DND-41 (cell line): ENCODE data around the gene UQCC2.

ENCODE experiments used
- ATAC-seq: fragments of 200-7000 bp; cut with Tn5 transposase; 3 replicates; pipeline ENCODE4 v1.9.1; 2021; ENCODE audit warnings: low read depth; ENCODE audit not compliant: insufficient read depth
- DNase-seq: peaks from one replicate; pipeline ENCODE4 v3.0.0-alpha.2; 2020
- H2AFZ ChIP-seq: 2 replicates; pipeline ENCODE4 v1.6.0; 2012; ENCODE audit warnings: low read depth, low read length
- H3K27ac ChIP-seq: 2 replicates; pipeline ENCODE4 v1.5.1; 2012; ENCODE audit warnings: low read length, inconsistent platforms
- H3K27me3 ChIP-seq: fragments of 200-600 bp; sonication (generic); 2 replicates; pipeline ENCODE4 v1.6.0; 2012; ENCODE audit warnings: low read length, mild to moderate bottlenecking, inconsistent platforms; ENCODE audit not compliant: insufficient read depth, poor library complexity
- H3K36me3 ChIP-seq: 2 replicates; pipeline ENCODE4 v1.5.1; 2012; ENCODE audit warnings: low read length, inconsistent platforms; ENCODE audit not compliant: insufficient read depth
- H3K4me1 ChIP-seq: 2 replicates; pipeline ENCODE4 v1.5.1; 2012; ENCODE audit warnings: mild to moderate bottlenecking, low read length; ENCODE audit not compliant: insufficient read depth
- H3K4me2 ChIP-seq: 2 replicates; pipeline ENCODE4 v1.6.0; 2012; ENCODE audit warnings: mild to moderate bottlenecking, moderate library complexity, low read length, inconsistent platforms; ENCODE audit not compliant: insufficient read depth
- H3K4me3 ChIP-seq, 2 experiments: fragments of 200-600 bp in 1 of 2; shearing (Covaris generic) in 1 of 2; 2 replicates each; pipeline ENCODE4 v1.5.1; 2012 to 2016; ENCODE audit warnings: inconsistent platforms in 2 of 2, low read length in 2 of 2, mild to moderate bottlenecking in 2 of 2, low read depth in 1 of 2, moderate library complexity in 1 of 2
- H3K79me2 ChIP-seq: 2 replicates; pipeline ENCODE4 v1.6.0; 2012; ENCODE audit warnings: low read length, inconsistent platforms; ENCODE audit not compliant: insufficient read depth
- H3K9ac ChIP-seq: 2 replicates; pipeline ENCODE4 v1.6.0; 2012; ENCODE audit warnings: low read depth, mild to moderate bottlenecking, inconsistent platforms, low read length, moderate library complexity
- H3K9me3 ChIP-seq: 2 replicates; pipeline ENCODE4 v1.5.1; 2012; ENCODE audit warnings: low read length, moderate library complexity, mild to moderate bottlenecking, inconsistent platforms; ENCODE audit not compliant: insufficient read depth, severe bottlenecking
- H4K20me1 ChIP-seq: 2 replicates; pipeline ENCODE4 v1.6.0; 2012; ENCODE audit warnings: low read length; ENCODE audit not compliant: insufficient read depth
- EZH2 ChIP-seq: IDR thresholded peaks from 3 replicates; pipeline ENCODE4 v1.6.1; 2012; ENCODE audit warnings: borderline replicate concordance, low read depth, mild to moderate bottlenecking, moderate library complexity, low read length, inconsistent platforms; ENCODE audit not compliant: severe bottlenecking
- TF ChIP-seq, protein P1 (sequence below): IDR thresholded peaks from 2 replicates; pipeline ENCODE4 v1.5.1; 2012; ENCODE audit warnings: borderline replicate concordance, low read length, moderate library complexity, mild to moderate bottlenecking; ENCODE audit not compliant: poor library complexity, severe bottlenecking; ENCODE audit errors: extremely low read depth

Gene UQCC2

DNA sequence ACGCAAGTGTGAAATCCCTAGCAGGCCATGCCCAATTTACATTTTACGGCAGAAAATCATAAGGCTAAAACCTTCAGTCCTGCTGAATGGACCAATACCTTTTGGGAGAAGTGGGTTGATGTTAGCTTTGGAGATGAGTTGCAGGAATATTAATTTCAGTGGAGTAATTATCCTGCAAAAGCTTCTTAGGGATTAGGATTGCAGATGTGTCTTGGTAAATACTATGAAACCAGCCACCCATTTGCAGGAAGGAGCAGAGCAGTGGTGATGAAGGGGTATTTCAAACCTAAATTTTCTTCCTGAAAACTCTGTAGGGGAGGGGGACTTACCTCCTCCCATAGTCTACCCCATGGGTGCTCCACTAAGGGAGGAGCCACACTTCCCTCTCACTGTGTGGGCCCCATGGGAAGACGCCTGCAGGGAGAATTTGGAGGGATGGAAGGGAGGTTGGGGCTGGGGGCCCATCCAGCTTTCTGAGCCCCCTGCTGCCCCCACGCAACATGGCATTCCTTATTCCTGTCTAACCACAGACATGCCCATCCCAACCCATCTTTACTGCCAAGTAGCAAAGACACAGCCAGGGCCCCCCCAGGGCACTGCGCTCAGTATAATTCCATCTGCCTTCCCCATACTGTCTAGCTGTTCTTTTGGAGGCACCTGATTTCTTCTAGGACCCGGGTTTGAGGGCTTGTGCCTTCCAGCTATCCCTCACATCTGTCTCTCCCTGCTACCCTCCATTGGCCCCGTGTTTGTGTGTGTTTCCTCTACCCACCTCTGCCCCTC is 14.6 kb upstream of the UQCC2 start:
- H3K36me3 ChIP-seq = no peaks in the 10 kb centered on the region
- DNase-seq (no peak), ATAC-seq (no peak)
- no peaks in the 10 kb centered on the region for H3K4me1 ChIP-seq
- H3K79me2 ChIP-seq = no peaks in the 10 kb centered on the region
- peaks cover 5% of the 10 kb centered on the region; the same call in 1 of the 2 replicates for H4K20me1 ChIP-seq
- no peak overlapping the region for H3K4me2 ChIP-seq
- peaks cover 42% of the 10 kb centered on the region for H3K27me3 ChIP-seq
- no peak overlapping the region for H3K4me3 ChIP-seq
- no peaks in the 10 kb centered on the region for H3K9me3 ChIP-seq
- H3K9ac ChIP-seq = no peak overlapping the region
- H2AFZ ChIP-seq = no peak overlapping the region
- no peak for TF ChIP-seq EZH2
- TF ChIP-seq, protein P1, sequence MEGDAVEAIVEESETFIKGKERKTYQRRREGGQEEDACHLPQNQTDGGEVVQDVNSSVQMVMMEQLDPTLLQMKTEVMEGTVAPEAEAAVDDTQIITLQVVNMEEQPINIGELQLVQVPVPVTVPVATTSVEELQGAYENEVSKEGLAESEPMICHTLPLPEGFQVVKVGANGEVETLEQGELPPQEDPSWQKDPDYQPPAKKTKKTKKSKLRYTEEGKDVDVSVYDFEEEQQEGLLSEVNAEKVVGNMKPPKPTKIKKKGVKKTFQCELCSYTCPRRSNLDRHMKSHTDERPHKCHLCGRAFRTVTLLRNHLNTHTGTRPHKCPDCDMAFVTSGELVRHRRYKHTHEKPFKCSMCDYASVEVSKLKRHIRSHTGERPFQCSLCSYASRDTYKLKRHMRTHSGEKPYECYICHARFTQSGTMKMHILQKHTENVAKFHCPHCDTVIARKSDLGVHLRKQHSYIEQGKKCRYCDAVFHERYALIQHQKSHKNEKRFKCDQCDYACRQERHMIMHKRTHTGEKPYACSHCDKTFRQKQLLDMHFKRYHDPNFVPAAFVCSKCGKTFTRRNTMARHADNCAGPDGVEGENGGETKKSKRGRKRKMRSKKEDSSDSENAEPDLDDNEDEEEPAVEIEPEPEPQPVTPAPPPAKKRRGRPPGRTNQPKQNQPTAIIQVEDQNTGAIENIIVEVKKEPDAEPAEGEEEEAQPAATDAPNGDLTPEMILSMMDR = no peak
- no peak overlapping the region for H3K27ac ChIP-seq

DNA sequence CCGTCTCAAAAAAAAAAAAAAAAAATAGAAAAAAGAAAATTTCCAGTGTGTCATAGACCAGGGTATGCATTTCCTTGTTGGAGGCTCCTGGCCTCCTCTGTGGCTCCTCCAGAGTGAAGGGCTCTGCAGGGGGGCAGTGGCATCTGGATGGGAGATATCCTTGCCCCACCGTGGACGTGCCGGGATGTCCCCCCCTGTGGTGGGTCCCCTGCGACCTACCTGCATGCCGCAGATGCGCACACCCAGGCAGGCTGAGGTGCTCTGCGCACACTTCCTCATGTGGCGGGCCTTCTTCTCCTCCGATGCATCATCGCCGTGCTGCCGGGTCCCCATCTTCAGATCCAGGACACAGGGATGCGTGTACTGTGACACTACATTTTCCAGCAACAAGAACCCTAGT is 13.7 kb upstream of the UQCC2 start:
- Histone ChIP-seq H3K9me3 (no peaks in the 10 kb centered on the region), H3K27ac (no peak overlapping the region), H3K79me2 (no peaks in the 10 kb centered on the region), H3K4me1 (no peaks in the 10 kb centered on the region), H3K27me3 (peaks cover 42% of the 10 kb centered on the region), H3K9ac (no peak overlapping the region), H3K36me3 (no peaks in the 10 kb centered on the region), H3K4me3 (no peak overlapping the region), H2AFZ (no peak overlapping the region), H4K20me1 (peaks cover 5% of the 10 kb centered on the region; the same call in 1 of the 2 replicates), H3K4me2 (no peak overlapping the region)
- ATAC-seq (no peak), DNase-seq (no peak)
- no peak for TF ChIP-seq EZH2
- TF ChIP-seq, protein P1 = no peak

DNA sequence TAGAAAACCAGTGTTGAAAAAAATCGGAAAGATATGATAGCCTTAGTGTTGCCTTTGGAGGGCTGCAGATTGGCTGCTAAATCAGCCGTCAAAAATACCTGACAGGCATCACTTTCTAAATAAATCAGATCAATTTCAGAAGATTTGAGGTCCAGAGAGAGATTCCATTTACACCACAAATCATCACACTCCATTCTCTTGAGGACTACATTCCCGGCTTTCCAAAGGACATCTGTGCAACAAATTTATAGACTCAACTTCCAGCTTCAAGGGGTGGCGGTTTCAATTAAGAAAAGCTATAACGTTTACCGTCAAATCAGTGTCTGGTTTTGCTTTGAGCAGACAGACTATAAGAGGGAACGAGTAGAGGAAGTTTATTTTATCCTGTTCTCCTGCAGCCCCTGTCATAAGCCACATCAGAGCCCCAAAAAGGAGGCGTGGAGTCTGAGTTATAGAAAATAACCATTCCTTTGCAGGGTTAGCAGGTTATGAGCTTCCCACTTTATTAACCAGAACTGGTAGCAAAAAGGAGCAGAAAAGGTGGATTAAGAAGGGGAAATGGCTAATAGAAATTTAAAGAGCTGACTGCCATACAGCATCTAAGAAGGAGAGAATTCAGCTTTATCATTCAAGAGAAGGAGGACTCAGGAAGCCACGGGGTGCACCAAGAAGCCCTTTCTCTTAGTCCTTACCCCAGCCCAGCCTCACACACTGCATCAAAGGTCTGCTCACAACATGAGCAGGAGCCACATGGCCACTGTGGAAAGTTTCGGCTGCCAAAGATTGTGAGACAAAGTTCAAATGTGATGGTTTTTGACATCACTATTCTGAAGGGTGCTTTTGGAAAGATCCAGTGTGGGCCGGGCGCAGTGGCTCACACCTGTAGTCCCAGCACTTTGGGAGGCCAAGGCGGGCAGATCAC is 12.9 kb upstream of the UQCC2 start:
- DNase-seq (no peak), ATAC-seq (no peak; the same call in 2 of the 3 replicates)
- peaks cover 42% of the 10 kb centered on the region for H3K27me3 ChIP-seq
- H3K36me3 ChIP-seq = no peaks in the 10 kb centered on the region
- H2AFZ ChIP-seq = no peak overlapping the region
- H3K9ac ChIP-seq = no peak overlapping the region
- H4K20me1 ChIP-seq = peaks cover 5% of the 10 kb centered on the region; the same call in 1 of the 2 replicates
- no peaks in the 10 kb centered on the region for H3K4me1 ChIP-seq
- no peaks in the 10 kb centered on the region for H3K9me3 ChIP-seq
- H3K4me3 ChIP-seq = no peak overlapping the region
- H3K79me2 ChIP-seq = no peaks in the 10 kb centered on the region
- no peak overlapping the region for H3K4me2 ChIP-seq
- no peak overlapping the region for H3K27ac ChIP-seq
- TF ChIP-seq, protein P1 = no peak
- no peak for TF ChIP-seq EZH2
